ENCODE data around the gene CDC14B. TPM values are rescaled to one million over a fixed set of nuclear protein-coding genes. Genes with fewer than 3 reads are reported as not detected.

The CDC14B gene
- total RNA-seq, 4 donors from 2014 or later = 19.8 to 28.8 (median 23.6) TPM

GRCh38 chr9:96519095-96519494 is 100.5 kb downstream of the CDC14B start:
- 90 to 95% methylated on average over 2 to 7 of the region's 7 CpGs for WGBS, 2 donors (ENCODE audit: low coverage in 1 of 2)
- ATAC-seq = no peak
- Histone ChIP-seq H3K36me3 (peaks cover 0 to 57% of the 10 kb centered on the region in 2 donors), H3K27ac (no peak overlapping the region), H3K4me3 (no peak overlapping the region), H3K9me3 (no peaks in the 10 kb centered on the region), H3K27me3 (no peaks in the 10 kb centered on the region), H3K4me1 (peaks cover 0 to 4% (median 0%) of the 10 kb centered on the region in 3 donors)
- TF ChIP-seq CTCF (IDR thresholded peaks at IDR 0.05) (no peak), POLR2AphosphoS5 (IDR thresholded peaks at IDR 0.05) (no peak), POLR2A (IDR thresholded peaks at IDR 0.05) (no peak), EP300 (IDR thresholded peaks at IDR 0.05) (no peak)

- Histone ChIP-seq H3K27ac (peak overlapping the region in 3 of 4 donors; percentile 27 to 64 (median 61)), H3K4me1 (peaks cover 0 to 12% (median 3%) of the 10 kb centered on the region in 3 donors), H3K9me3 (no peaks in the 10 kb centered on the region), H3K36me3 (peaks cover 0 to 54% of the 10 kb centered on the region in 2 donors), H3K4me3 (no peak overlapping the region), H3K27me3 (no peaks in the 10 kb centered on the region)
- peak; percentile 50 for TF ChIP-seq POLR2AphosphoS5 (IDR thresholded peaks at IDR 0.05)
- no peak for TF ChIP-seq POLR2A (IDR thresholded peaks at IDR 0.05)
- peak; percentile 72 for ATAC-seq
- WGBS, 2 donors (ENCODE audit: low coverage in 1 of 2) = 55 to 75% methylated on average over 4 to 5 of the region's 5 CpGs
Observed at GRCh38 chr9:96515621-96516470, 103.8 kb downstream of the CDC14B start.

- H3K36me3 ChIP-seq = peaks cover 0 to 55% of the 10 kb centered on the region in 2 donors
- no peak overlapping the region for H3K4me3 ChIP-seq
- H3K9me3 ChIP-seq = no peaks in the 10 kb centered on the region
- ATAC-seq = no peak
- 52 to 64% methylated on average over 1 to 3 of the region's 3 CpGs for WGBS, 2 donors (ENCODE audit: low coverage in 1 of 2)
- H3K27ac ChIP-seq = peak overlapping the region in 3 of 4 donors; percentile 27 to 64 (median 61)
- H3K27me3 ChIP-seq = no peaks in the 10 kb centered on the region
- no peak for TF ChIP-seq CTCF (IDR thresholded peaks at IDR 0.05)
- TF ChIP-seq POLR2AphosphoS5 (IDR thresholded peaks at IDR 0.05) = no peak
- no peak for TF ChIP-seq POLR2A (IDR thresholded peaks at IDR 0.05)
- no peak for TF ChIP-seq EP300 (IDR thresholded peaks at IDR 0.05)
- H3K4me1 ChIP-seq = peaks cover 0 to 12% (median 3%) of the 10 kb centered on the region in 3 donors
Observed at GRCh38 chr9:96514800-96515158, 104.9 kb downstream of the CDC14B start.

GRCh38 chr9:96514108-96514799 is 105.4 kb downstream of the CDC14B start:
- Histone ChIP-seq H3K27me3 (no peaks in the 10 kb centered on the region), H3K4me3 (no peak overlapping the region), H3K36me3 (peaks cover 0 to 58% of the 10 kb centered on the region in 2 donors), H3K9me3 (no peaks in the 10 kb centered on the region), H3K4me1 (peaks cover 0 to 12% (median 3%) of the 10 kb centered on the region in 3 donors), H3K27ac (peak overlapping the region in 3 of 4 donors; percentile 37 to 64 (median 61))
- WGBS, 2 donors (ENCODE audit: low coverage in 1 of 2) = 65 to 72% methylated on average over 7 to 9 of the region's 9 CpGs
- TF ChIP-seq EP300 (IDR thresholded peaks at IDR 0.05) (no peak), POLR2AphosphoS5 (IDR thresholded peaks at IDR 0.05) (no peak), POLR2A (IDR thresholded peaks at IDR 0.05) (no peak), CTCF (IDR thresholded peaks at IDR 0.05) (no peak)
- ATAC-seq = peak; percentile 71

GRCh38 chr9:96513622-96514021 is 106.0 kb downstream of the CDC14B start:
- H3K36me3 ChIP-seq = peaks cover 0 to 58% of the 10 kb centered on the region in 2 donors
- H3K4me1 ChIP-seq = peaks cover 0 to 16% (median 3%) of the 10 kb centered on the region in 3 donors
- TF ChIP-seq POLR2A (IDR thresholded peaks at IDR 0.05) (no peak), EP300 (IDR thresholded peaks at IDR 0.05) (no peak), CTCF (IDR thresholded peaks at IDR 0.05) (no peak), POLR2AphosphoS5 (IDR thresholded peaks at IDR 0.05) (no peak)
- WGBS, 2 donors (ENCODE audit: low coverage in 1 of 2) = 70 to 80% methylated on average over 1 to 3 of the region's 5 CpGs
- H3K4me3 ChIP-seq = no peak overlapping the region
- no peaks in the 10 kb centered on the region for H3K27me3 ChIP-seq
- H3K27ac ChIP-seq = peak overlapping the region in 3 of 4 donors; percentile 37 to 64 (median 61)
- H3K9me3 ChIP-seq = no peaks in the 10 kb centered on the region
- ATAC-seq = no peak

All from gastroesophageal sphincter (tissue), 4 donors.